Measurements from ENCODE around the gene CLDN20. TPM values are rescaled to one million over a fixed set of nuclear protein-coding genes. Genes with fewer than 3 reads are reported as not detected.

The CLDN20 gene
- total and polyA plus RNA-seq, 2 of the 4 experiments (the other 2 are of a cell fraction), result not detected

DNA sequence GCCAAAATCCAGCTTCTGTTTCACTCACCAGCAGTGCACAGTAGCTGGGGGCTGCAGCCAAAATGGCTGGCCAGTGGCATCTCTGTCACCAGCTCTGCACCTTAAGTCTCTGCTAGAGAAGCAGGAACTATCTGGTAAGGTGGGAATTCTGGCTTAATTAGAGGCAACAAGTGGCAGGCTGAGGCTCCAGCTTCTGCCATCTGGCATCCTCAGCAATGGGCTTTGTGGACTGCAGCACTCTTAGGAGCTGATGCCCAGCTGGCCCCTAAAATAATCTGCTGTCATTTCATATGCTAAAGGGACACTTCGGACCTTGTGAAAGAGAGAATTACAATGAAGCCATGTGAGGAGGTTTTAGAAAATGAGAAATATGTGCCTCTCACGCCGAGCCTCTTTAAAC, 4.6 kb upstream of the CLDN20 start:
- CTCF ChIA-PET, result no interaction called here
- Histone ChIP-seq H3K27me3 (ENCODE audit: control insufficient read depth, insufficient read depth, low read length) (no peaks in the 10 kb centered on the region), H3K14ac (replicated peaks; ENCODE audit: low read depth, low read length) (no peak overlapping the region), H2BK5ac (ENCODE audit: low read depth, low read length, poor library complexity, severe bottlenecking) (no peak overlapping the region), H3K9me1 (ENCODE audit: insufficient read depth, low read length) (peaks cover 17% of the 10 kb centered on the region), H3K9ac (ENCODE audit: low read depth, low read length) (no peak overlapping the region), H3K9me3 (ENCODE audit: control insufficient read depth, insufficient read depth, low read length) (no peaks in the 10 kb centered on the region), H4K20me1 (ENCODE audit: insufficient read depth, low read length) (no peaks in the 10 kb centered on the region), H4K5ac (ENCODE audit: low read depth, low read length) (no peak overlapping the region), H2BK20ac (ENCODE audit: low read depth, low read length) (no peak overlapping the region), H4K8ac (ENCODE audit: low read depth in 2 of 2, low read length in 2 of 2) (no peak overlapping the region), H3K36me3 (ENCODE audit: control insufficient read depth, insufficient read depth, low read length) (peaks cover 28% of the 10 kb centered on the region), H2BK15ac (ENCODE audit: low read depth, low read length) (no peak overlapping the region), H2AFZ (replicated peaks; ENCODE audit: low read length, poor library complexity) (no peak overlapping the region), H2BK120ac (ENCODE audit: low read depth, low read length) (no peak overlapping the region), H3K23ac (ENCODE audit: low read depth, low read length) (no peak overlapping the region), H4K91ac (ENCODE audit: insufficient read depth, low read depth, low read length) (no peak overlapping the region), H3K4me3 (ENCODE audit: insufficient read depth, low read depth, low read length) (no peak overlapping the region), H3K4me2 (ENCODE audit: low read depth, low read length) (no peak overlapping the region), H3K4ac (ENCODE audit: low read depth, low read length) (no peak overlapping the region), H3K18ac (ENCODE audit: low read depth, low read length) (no peak overlapping the region), H2AK5ac (ENCODE audit: low read depth, low read length) (no peak overlapping the region), H2AK9ac (replicated peaks; ENCODE audit: low read depth, low read length, poor library complexity) (no peak overlapping the region), H3K4me1 (ENCODE audit: control insufficient read depth, insufficient read depth, low read length) (peaks cover 7% of the 10 kb centered on the region; the same call in 1 of the 2 replicates), H3K56ac (ENCODE audit: extremely low read depth, insufficient read depth, low read length) (no peak overlapping the region), H3K27ac (ENCODE audit: insufficient read depth, low read length) (no peak overlapping the region), H3K79me1 (ENCODE audit: low read depth in 1 of 2, low read length in 2 of 2) (peaks cover 4 to 25% of the 10 kb centered on the region in 2 experiments)
- POLR2A ChIA-PET (ENCODE audit: unreplicated experiment), result no interaction called here
- WGBS, 2 experiments (ENCODE audit: extremely low coverage in 2 of 2, insufficient read length in 1 of 2), result no CpG with 5 or more reads among the region's 3 CpGs
- TF ChIP-seq MAZ (IDR thresholded peaks at IDR 0.05; ENCODE audit: borderline replicate concordance, low read depth, low read length) (no peak), CHD1 (IDR thresholded peaks at IDR 0.05; ENCODE audit: low read depth, low read length) (no peak), CEBPB (IDR thresholded peaks at IDR 0.05; ENCODE audit: low read depth, low read length) (no peak), NFE2L2 (IDR thresholded peaks at IDR 0.05; ENCODE audit: low read depth, low read length) (no peak), MAFK (IDR thresholded peaks at IDR 0.05; ENCODE audit: low read depth, low read length) (no peak), SMC3 (IDR thresholded peaks at IDR 0.05; ENCODE audit: low read depth, low read length) (no peak), MXI1 (IDR thresholded peaks at IDR 0.05; ENCODE audit: borderline replicate concordance, low read depth, low read length) (no peak), BHLHE40 (IDR thresholded peaks at IDR 0.05; ENCODE audit: low read depth, low read length) (no peak), RCOR1 (IDR thresholded peaks at IDR 0.05; ENCODE audit: insufficient replicate concordance, low read length) (no peak), RAD21 (IDR thresholded peaks at IDR 0.05; ENCODE audit: low read length) (no peak), FOS (IDR thresholded peaks at IDR 0.05; ENCODE audit: low read depth, low read length) (no peak), POLR2A (IDR thresholded peaks at IDR 0.05; ENCODE audit: low read depth, low read length) (no peak), RFX5 (IDR thresholded peaks at IDR 0.05; ENCODE audit: low read depth, low read length) (no peak)
- TF ChIP-seq, protein P1, sequence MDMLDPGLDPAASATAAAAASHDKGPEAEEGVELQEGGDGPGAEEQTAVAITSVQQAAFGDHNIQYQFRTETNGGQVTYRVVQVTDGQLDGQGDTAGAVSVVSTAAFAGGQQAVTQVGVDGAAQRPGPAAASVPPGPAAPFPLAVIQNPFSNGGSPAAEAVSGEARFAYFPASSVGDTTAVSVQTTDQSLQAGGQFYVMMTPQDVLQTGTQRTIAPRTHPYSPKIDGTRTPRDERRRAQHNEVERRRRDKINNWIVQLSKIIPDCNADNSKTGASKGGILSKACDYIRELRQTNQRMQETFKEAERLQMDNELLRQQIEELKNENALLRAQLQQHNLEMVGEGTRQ (IDR thresholded peaks at IDR 0.05; ENCODE audit: low read depth, low read length), result no peak
- TF ChIP-seq, protein P2, sequence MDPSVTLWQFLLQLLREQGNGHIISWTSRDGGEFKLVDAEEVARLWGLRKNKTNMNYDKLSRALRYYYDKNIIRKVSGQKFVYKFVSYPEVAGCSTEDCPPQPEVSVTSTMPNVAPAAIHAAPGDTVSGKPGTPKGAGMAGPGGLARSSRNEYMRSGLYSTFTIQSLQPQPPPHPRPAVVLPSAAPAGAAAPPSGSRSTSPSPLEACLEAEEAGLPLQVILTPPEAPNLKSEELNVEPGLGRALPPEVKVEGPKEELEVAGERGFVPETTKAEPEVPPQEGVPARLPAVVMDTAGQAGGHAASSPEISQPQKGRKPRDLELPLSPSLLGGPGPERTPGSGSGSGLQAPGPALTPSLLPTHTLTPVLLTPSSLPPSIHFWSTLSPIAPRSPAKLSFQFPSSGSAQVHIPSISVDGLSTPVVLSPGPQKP (IDR thresholded peaks at IDR 0.05; ENCODE audit: borderline replicate concordance, low read depth, low read length), result no peak
- TF ChIP-seq, protein P3, sequence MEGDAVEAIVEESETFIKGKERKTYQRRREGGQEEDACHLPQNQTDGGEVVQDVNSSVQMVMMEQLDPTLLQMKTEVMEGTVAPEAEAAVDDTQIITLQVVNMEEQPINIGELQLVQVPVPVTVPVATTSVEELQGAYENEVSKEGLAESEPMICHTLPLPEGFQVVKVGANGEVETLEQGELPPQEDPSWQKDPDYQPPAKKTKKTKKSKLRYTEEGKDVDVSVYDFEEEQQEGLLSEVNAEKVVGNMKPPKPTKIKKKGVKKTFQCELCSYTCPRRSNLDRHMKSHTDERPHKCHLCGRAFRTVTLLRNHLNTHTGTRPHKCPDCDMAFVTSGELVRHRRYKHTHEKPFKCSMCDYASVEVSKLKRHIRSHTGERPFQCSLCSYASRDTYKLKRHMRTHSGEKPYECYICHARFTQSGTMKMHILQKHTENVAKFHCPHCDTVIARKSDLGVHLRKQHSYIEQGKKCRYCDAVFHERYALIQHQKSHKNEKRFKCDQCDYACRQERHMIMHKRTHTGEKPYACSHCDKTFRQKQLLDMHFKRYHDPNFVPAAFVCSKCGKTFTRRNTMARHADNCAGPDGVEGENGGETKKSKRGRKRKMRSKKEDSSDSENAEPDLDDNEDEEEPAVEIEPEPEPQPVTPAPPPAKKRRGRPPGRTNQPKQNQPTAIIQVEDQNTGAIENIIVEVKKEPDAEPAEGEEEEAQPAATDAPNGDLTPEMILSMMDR (conservative IDR thresholded peaks at IDR 0.05; ENCODE audit: low read depth, low read length), result no peak
- in situ Hi-C loops (cut with MboI; ENCODE audit: low sequenced_read_pairs), result no loop called here
- dilution Hi-C loops (cut with HindIII; ENCODE audit: low sequenced_read_pairs, unreplicated experiment), result no loop called here
- ATAC-seq (ENCODE audit: low read depth) (no peak), DNase-seq (no peak)
- intact Hi-C loops (cut with micrococcal nuclease), result no loop called here
- BruUV-seq (replicated peaks), result no TSS peak

All from IMR-90 (cell line).